GM18520 (cell line): Measurements from ENCODE around the gene ATP8B3.

ENCODE experiments used
- ATAC-seq: cut with Tn5 transposase; IDR thresholded peaks from one replicate; pipeline ENCODE4 v1.9.1; 2021; ENCODE audit not compliant: unreplicated experiment

ATP8B3 gene

GRCh38 chr19:1816530-1817298 is 4.6 kb upstream of the ATP8B3 start:
- no peak for ATAC-seq

DNA sequence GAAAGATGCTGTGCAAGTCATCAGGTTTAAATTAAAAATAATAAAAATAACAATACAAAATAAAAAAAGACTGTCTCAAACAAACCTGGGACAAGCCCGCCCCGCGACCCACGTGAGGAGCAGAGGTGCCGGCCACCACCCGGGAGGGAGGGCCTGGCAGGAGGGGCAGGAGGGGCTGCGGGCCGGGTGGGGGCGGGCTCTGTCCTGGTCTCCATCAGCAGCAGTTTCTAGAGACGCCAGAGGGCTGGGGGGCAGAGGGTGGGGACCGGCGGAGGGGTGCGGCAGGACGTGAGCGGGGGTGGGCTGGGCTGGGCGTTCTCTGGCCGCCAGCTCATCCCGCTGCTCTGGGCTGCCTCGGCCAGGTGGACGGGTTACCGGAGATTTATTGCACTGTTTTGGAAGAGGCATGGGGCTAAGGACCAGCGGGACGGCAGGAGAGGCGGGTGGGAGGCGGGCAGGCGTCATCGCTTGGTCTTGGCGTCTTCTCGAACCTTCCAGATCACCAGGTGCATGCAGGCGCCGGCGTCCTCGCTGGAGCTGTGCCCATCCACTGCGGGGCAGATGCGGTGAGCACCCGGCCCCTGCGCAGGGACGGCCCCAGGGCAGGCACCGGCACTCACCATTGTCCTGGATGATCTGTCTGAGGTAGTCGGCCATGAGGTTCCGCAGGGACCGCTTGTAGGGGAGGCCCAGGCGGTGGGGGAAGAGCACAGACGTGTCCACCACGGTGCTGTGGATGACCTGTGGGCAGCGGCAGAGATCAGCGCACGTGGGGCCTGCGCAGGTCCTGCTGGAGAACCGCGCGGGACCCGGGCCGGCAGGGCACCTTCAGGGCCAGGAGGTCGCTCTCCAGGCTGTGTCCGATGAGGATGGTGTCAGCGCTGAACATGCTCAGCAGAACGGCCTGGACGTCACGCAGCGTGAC is 3.8 kb upstream of the ATP8B3 start:
- ATAC-seq: no peak

DNA sequence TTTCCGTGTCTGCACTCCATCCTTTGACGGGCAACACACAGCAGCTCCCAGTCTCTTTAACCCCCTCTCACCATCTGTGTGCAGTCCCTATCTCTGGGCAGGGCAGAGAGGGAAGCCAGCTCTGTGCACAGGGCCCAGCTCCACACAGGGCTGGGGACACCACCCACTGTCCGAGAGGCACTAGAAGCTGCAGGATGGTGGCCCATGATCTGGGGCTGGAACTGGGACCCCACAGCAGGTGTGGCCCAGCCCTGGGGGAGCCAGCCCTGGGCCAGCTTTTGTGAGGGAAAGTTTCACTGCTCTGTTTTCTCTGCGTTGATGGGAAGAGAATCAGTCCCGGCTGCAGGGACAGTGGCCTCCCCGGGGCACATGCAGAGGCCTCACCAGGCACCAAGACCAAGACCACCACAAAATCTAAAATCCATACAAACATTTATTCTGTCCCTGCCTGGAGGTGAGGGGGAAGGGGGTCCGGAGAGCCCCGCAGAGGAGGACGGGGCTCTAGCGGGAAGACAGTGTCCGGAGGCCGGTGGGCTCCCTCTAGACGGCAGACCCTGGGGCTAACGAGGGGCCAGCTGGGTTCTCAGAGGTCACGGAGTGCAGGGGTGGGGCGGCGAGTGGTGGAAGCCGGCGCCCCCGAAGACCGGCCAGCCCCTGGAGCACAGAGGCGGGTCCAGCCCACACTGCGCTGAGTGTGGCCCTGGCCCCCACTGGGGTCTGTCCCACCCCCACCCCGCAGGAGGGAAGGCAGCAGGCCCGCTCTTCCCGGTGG is 2.9 kb upstream of the ATP8B3 start:
- ATAC-seq: no peak

DNA sequence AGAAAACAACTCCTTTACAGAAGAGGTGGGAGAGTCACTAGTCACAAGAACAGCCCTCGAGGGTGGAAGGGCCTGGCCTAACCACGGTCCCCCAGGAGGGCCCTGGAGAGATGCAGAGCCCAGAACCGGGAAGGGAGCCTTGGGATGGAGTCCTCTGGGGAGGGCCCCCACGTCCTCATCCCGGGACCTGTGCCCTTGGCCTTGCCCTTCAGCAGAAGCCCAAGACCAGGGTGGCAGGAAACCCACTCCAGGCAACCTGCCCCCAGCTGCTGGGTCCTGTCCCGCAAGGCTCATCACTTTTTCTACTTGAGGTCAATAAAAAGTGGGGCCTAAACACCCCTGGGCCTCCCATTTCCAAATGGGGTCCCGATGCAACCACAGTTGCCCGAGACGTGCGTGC is 2.3 kb upstream of the ATP8B3 start:
- no peak for ATAC-seq

GRCh38 chr19:1813192-1814182 is 1.4 kb upstream of the ATP8B3 start:
- ATAC-seq: no peak

GRCh38 chr19:1812426-1813191 is 533 bp upstream of the ATP8B3 start:
- ATAC-seq: peak; percentile 65

DNA sequence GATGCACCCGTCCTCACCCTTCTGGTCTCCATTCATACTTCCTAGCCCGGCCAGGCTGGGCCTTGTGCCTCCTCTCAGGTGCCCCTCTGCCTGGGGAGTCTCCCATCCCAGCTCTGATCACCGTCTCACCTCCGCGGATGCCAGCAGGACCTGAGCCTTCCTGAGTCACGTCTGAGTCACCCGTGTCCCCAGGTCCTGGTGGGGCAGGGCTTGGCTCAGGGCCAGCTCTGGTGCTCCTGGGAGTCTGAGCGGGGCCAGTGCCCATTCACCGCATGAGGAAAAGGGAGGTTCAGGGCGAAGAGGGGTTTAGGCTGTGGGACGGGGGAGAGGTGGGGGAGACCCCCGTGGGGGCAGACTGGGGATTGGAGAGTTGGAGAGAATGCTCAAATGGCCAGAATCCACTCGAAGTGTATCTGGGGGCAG is 593 bp downstream of the ATP8B3 start:
- ATAC-seq: no peak

DNA sequence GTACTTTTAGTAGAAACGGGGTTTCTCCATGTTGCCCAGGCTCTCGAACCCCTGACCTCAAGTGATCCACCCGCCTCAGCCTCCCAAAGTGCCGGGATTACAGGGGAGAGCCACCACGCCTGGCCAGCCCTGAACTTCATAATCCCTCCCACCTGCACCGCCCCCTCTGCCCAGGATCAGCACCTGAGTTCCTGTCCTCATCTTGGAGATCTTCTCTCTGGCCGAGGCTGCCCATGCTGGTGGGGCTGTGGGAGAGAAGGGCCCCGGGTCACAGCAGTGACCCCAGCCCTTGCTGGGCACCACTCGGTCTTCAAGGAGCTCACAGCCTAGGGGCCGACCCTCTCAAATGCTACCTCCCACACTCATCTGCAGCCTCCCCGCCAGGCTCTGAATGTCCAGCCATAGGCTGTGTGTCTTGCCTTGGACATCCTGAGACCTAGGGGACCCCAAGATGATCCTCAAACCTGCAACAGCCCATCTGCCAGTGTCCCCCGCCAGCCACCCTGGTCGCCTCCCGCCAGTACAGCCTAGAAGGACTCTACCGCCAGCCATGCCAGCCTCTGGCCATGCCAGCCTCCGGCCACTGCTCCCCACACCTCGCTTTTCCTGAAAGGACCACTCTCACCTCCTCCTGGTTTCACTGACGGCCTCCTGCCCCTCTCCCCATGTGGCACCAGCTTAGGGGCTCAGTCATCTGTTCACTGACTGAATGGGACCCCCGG is 1.5 kb downstream of the ATP8B3 start:
- ATAC-seq: no peak

GRCh38 chr19:1809678-1810077 is 2.4 kb downstream of the ATP8B3 start:
- no peak for ATAC-seq

- no peak for ATAC-seq
These were observed 3.7 kb downstream of the ATP8B3 start for GRCh38 chr19:1808395-1808731.

DNA sequence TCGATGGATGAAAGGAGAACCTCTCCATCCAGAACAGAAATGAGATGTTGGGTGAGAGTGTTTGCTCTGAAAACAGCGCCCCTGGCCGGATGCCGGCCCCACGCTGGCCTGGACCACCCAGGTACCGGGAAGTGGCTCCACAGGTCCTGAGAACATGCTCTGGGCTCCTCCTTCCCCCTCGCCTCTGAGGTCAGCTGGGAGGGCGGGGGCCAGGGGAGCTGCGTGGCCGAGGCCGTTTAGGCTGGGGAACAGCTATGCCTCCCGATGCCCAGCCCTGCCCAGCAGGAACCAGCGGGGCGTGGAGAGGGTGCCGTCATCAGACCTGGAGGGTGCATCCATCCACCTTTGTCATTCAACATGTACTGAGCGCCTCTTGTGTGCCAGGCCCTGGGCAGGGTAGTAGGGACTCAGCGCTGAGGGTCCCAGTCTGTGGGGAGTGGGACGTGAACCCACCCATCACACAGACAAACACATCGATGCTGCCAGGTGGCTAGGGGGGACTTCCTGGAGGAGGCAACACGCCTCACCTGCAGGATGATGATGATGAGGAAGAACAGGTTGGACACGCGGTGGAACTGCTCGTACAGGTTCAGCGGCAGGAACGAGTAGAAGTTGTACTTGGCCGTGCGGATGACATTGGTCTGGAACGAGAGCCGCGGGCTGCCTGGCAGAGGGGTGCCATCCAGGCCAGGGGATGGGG is 4.2 kb downstream of the ATP8B3 start:
- no peak for ATAC-seq

DNA sequence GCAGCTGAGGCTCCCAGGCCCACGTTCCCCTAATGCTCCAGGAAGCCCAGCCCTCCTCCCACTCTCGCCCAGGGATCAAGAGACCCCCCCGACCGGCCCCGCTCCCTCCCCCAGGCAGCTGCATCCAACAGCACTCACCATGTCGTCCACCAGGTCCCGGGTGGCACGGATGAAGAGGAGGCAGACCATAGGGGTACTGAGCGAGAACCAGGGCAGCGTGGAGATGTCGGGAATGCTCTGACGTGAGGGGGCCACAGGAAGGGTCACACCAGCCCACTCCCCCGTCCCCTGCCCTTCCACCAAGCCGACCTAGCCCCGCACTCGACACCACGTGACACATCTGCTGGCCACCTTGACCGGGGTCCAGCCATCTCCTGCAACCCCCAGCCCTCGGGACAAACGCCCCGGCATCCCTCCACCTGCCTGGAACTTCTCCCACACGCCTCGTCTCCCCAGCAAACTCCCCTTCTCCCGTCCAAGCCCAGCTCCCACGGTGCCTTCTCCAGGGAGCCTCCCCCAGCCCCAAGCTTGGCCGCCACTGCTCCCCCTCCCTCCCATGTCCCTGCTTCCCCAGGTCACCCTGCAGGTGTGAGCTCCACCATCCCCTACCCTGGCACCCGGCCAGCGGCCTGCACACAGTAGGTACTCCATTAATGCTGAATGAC is 4.9 kb downstream of the ATP8B3 start:
- no peak for ATAC-seq

DNA sequence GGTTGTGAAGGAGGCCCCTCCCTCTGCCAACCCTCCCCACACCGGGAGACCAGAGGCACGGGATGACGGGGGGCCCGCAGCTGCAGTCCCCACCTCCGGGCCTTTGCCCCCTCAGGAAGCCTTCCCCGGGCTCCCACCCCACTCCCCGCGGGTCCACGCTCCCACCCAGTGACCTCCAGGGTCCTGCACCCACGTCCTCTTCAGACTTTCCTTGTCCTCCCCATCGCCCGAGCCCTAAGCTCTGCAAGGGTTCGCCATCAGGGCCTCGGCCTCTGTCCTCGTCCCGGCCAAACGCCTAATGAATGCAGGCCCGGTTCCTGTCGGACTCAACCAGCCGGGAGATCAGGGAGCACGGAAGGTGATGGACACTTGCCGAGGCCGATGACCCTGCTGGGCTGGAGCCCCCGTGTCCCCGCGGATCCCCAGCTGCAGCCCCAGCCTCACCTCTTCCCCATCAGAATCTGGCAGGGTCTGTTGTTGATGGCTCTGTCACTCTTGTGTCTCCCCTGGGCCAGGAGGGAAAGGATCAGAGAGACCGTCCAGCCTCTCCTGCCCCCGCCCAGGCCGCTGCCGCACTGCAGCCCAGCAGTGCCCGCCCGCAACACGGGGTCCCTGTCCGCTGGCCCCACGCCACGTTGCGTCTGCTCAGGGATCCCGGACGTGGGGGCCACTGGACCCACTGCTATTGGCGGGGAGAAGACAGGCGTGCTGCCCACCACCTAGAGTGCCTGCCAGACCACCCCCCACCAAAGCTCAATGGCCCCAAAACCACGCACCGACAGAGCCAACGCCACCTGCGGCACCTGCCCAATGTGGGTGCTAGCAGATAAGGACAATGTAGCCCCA is 5.7 kb downstream of the ATP8B3 start:
- no peak for ATAC-seq

DNA sequence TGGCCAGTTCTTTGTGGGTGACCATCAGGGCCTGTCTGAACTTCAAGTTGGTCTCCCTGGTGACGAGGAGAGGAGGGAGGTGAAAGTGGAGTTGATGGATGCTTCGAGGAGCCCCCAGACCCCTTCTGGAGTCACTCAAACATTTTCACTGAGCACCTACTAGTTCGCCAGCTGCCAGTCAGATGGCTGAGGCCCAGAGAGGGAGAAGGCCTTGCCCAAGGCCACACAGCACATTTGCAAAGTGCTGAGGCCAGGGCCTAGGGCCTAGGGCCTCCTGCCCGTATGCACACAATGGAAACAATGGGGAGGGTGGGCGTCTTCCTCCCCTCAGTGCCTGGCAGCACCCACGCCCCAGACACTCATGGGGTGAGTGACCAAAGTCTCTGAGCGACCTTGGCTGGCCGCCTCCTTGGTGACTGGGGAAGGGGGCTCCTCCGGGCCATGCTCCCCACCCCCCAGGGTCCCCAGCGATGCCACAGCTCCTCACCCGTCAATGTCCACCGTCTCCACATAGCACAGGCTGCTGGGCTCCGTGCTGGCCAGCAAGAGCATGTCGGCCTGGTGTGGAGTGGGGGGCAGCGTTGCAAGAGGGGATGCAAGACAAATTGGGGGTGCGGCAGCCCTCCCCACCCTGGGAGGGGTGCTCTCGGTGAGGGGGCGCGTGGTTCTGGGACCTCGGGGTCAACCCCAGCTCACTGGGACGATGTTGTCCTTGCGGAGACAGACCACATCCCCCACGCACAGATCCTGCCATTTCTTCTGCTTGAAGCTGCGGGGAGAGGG is 6.5 kb downstream of the ATP8B3 start:
- ATAC-seq: no peak

- ATAC-seq: no peak
These were observed 7.2 kb downstream of the ATP8B3 start for GRCh38 chr19:1804858-1805257.

DNA sequence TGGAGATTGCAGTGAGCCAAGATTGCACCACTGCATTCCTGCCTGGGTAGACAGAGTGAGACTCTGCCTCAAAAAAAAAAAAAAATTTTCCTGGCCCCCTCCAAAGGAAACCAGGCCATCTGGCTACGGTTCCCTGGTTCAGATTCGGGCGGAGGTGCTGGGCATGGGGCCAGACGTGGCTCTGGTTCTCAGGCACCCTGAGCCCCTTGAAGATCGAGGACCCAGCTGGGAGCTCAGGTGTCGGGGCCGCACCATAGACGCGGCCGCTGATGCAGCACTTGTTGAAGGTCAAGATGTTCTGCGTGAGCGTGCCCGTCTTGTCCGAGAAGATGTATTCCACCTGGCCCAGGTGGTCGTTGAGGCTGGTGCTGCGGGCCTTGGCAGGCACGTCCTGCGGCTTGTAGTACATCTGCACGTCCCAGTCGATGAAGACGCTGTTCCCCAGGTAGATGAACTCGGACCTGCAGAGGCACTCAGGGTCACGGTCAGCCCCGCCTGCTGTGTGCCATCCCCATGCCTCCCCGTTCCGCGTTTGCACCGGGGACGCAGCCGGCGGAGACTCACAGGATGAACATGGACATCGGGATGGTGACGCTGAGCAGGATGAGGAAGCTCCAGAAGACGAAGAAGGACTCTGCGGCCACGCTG is 12.3 kb downstream of the ATP8B3 start:
- no peak for ATAC-seq
